Lung microvascular endothelial cell (primary cell): ENCODE data around the gene SPTBN1. TPM values are rescaled to one million over a fixed set of nuclear protein-coding genes. Genes with fewer than 3 reads are reported as not detected.
A peak's percentile ranks its signal among the peaks of the same experiment; 100 is the strongest.

ENCODE experiments used
- DNase-seq, 2 donors: peaks; one replicate each; pipeline versions ENCODE4 v3.0.0 to v3.0.0-alpha.2; 2010; ENCODE audit warnings: low read depth in 2 of 2
- total RNA-seq: library from RNA; depleted of rRNA; stranded (reverse); fragments of >200 nt; gene quantifications from 2 replicates; pipeline ENCODE4 v1.2.1, GENCODE V29; 2014

The SPTBN1 gene
- total RNA-seq, 1 donor from 2014 or later, result 652 TPM

- DNase-seq, result peak in 1 of 2 donors; percentile 72
Observed at GRCh38 chr2:54669677-54670484, 213.8 kb downstream of the SPTBN1 start.

- no peak for DNase-seq
Observed at GRCh38 chr2:54670485-54671009, 214.4 kb downstream of the SPTBN1 start.

GRCh38 chr2:54671010-54671409 is 214.9 kb downstream of the SPTBN1 start:
- no peak for DNase-seq

GRCh38 chr2:54671875-54672589 is 215.9 kb downstream of the SPTBN1 start:
- DNase-seq, result no peak

- peak; percentile 32 to 36 for DNase-seq
Observed at GRCh38 chr2:54672590-54673456, 216.7 kb downstream of the SPTBN1 start.

DNA sequence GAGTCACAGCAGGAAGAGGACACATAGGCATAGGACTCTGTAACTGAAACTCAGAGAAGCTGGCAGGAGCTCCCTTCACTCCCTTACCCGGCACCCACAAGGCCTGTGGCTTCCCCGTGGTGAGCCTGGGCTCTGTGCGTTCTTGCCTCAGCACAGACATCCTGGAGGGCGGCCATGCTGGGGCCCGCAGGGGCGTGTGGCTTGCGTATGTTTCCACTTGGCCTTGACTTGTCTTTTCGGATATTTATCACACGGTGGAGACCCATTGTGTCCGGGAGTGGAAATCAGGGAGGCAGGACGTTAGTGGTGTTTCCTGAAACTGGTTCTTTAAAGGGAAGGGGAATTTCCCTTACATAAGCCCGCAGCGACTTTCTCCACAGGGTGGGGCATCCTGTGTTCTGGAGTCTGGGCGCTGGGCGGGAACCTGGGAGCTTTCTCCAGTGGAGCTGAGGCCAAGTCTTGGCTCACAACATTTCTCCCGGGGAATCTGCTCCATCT is 217.4 kb downstream of the SPTBN1 start:
- peak; percentile 90 to 97 for DNase-seq

GRCh38 chr2:54675281-54675680 is 219.2 kb downstream of the SPTBN1 start:
- no peak for DNase-seq

GRCh38 chr2:54675738-54676137 is 219.6 kb downstream of the SPTBN1 start:
- DNase-seq, result peak; percentile 41 to 87

- DNase-seq, result no peak
Observed at GRCh38 chr2:54676656-54677055, 220.5 kb downstream of the SPTBN1 start.

- no peak for DNase-seq
Observed at GRCh38 chr2:54677476-54678265, 221.5 kb downstream of the SPTBN1 start.

GRCh38 chr2:54678719-54679118 is 222.6 kb downstream of the SPTBN1 start:
- no peak for DNase-seq

DNA sequence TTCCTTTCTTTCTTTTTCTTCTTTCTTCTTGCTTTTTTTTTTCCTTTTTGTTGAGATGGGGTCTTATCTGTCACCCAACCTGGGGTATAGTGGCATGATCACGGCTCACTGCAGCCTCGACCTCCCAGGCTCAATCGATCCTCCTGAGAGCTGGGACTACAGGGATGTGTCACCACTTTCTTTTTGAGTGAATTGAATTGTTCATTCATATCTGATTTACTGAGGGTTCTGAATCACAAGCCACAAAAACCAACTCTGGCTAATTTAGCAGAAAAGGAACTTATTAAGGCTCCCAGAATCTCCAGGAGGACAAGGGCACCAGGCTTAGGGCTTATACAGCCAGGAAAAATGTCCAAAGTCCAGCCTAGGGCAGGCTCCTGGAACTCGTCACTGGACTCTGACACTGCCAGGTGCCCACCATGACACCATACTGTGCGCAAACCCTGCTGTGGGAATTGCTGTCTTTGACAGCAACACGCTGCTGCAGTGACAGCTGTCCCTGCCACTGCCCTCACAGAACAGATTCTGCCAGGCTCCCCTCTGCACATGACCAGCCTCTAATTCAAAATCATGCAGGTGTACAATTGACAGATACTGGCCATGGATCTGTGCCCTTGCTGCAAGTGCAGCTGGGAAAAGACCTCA is 224.4 kb downstream of the SPTBN1 start:
- no peak for DNase-seq

DNA sequence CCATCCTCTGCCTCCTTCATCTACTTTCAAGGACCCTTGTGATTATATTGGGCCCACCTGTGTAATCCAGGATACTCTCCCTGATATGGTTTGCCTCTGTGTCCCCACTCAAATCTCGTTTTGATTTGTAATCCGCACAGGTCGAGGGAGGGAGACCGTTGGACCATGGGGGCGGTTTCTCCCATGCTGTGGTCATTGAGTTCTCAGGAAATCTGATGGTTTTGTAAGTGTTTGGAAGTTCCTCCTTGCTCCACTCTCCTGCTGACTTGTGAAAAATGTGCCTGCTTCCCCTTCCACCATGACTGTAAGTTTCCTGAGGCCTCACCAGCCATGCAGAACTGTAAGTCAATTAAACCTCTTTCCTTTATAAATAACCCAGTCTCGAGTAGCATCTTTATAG is 225.3 kb downstream of the SPTBN1 start:
- no peak for DNase-seq

- DNase-seq, result no peak
Observed at GRCh38 chr2:54683596-54683995, 227.5 kb downstream of the SPTBN1 start.

DNA sequence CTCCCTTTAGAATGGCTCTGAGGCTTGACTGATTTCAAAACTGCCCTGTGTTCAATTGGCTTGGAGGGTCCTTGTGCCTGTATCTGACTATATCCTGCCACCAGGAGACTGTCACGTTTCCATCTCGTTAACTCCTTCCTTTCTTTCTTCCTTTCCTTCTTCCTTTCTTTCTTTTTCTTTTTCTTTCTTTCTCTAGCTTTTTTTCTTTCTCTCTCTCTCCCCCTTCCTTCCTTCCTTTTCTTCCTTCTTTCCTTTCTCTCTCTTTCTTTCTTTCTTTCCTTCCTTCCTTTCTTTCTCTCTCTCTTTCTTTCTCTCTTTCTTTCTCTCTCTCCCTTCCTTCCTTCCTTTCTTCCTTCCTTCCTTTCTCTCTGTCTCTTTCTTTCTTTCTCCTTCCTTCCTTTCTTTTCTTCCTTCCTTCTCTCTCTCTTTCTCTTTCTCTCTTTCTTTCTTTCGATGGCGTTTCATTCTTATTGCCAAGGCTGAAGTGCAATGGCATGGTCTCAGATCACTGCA is 229.2 kb downstream of the SPTBN1 start:
- no peak for DNase-seq

GRCh38 chr2:54687595-54688152 is 231.5 kb downstream of the SPTBN1 start:
- DNase-seq, result no peak

- DNase-seq, result no peak
Observed at GRCh38 chr2:54691445-54692135, 235.5 kb downstream of the SPTBN1 start.

DNA sequence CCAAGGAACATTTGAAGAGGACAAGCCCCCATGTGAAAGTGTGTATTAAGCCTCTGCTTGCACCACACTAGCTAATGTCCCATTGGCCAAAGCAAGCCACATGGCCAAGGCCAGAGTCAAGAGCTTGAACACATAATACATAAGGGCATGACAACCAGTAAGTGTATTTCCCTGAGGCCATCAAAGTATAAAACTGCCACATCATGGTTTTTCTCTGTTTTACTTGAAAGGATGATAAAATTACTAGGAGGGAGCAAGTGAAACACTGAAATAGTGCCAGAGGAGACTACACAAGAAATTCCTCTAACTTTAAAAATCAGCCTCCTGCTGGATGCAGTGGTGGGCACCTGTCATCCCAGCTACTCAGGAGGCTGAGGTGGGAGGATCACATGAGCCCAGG is 236.4 kb downstream of the SPTBN1 start:
- no peak for DNase-seq

DNA sequence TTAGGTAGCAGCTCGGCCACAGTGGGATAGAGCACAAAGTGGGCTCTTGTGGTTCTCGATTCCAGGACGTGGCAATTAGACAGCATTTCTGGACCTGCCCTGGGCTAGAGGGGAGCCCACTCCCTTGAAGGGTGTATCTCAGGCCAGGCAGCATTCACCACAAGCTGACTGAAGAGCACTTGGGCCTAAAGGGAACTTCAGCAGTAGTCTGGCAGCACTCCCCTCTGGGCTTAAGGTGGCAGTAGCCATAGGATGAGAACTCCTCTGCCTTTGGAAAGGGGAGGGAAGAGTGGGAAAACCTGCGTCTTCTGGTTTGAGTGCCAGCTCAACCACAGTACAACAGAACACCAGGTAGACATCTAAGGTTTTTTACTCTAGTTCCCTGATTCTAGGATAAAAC is 239.3 kb downstream of the SPTBN1 start:
- DNase-seq, result no peak
